Skeletal muscle tissue (tissue), 4 donors: Measurements from ENCODE around the gene OR4P4. TPM values are rescaled to one million over a fixed set of nuclear protein-coding genes. Genes with fewer than 3 reads are reported as not detected.

ENCODE experiments used
- H3K27ac ChIP-seq: one replicate; pipeline ENCODE4 v1.7.0; 2013; ENCODE audit warnings: mild to moderate bottlenecking, low read depth, low read length, inconsistent platforms
- H3K27me3 ChIP-seq, 3 donors: one replicate each; pipeline ENCODE4 v1.7.0; 2013; ENCODE audit warnings: low read length in 3 of 3; ENCODE audit not compliant: control insufficient read depth in 3 of 3, insufficient read depth in 3 of 3
- H3K36me3 ChIP-seq, 3 donors: one replicate each; pipeline ENCODE4 v1.7.0; 2013; ENCODE audit warnings: low read length in 3 of 3; ENCODE audit not compliant: control insufficient read depth in 3 of 3, insufficient read depth in 3 of 3
- H3K4me1 ChIP-seq, 3 donors: one replicate each; pipeline ENCODE4 v1.7.0; 2013; ENCODE audit warnings: low read length in 3 of 3, mild to moderate bottlenecking in 3 of 3; ENCODE audit not compliant: control insufficient read depth in 3 of 3, insufficient read depth in 3 of 3
- H3K4me3 ChIP-seq, 3 donors: one replicate each; pipeline ENCODE4 v1.7.0; 2013; ENCODE audit warnings: low read length in 3 of 3
- H3K9ac ChIP-seq, 3 donors: one replicate each; pipeline ENCODE4 v1.7.0; 2013; ENCODE audit warnings: low read length in 3 of 3, mild to moderate bottlenecking in 3 of 3, moderate library complexity in 2 of 3, low read depth in 1 of 3
- H3K9me3 ChIP-seq, 3 donors: one replicate each; pipeline ENCODE4 v1.7.0; 2013; ENCODE audit warnings: low read length in 3 of 3; ENCODE audit not compliant: control insufficient read depth in 3 of 3
- total RNA-seq: library from RNA; depleted of rRNA; stranded (reverse); fragments of >200 nt; gene quantifications from one replicate; pipeline ENCODE4 v1.2.3, GENCODE V29; 2014
- donor health status: Osteomylitis.

Gene OR4P4
- not detected for total RNA-seq

DNA sequence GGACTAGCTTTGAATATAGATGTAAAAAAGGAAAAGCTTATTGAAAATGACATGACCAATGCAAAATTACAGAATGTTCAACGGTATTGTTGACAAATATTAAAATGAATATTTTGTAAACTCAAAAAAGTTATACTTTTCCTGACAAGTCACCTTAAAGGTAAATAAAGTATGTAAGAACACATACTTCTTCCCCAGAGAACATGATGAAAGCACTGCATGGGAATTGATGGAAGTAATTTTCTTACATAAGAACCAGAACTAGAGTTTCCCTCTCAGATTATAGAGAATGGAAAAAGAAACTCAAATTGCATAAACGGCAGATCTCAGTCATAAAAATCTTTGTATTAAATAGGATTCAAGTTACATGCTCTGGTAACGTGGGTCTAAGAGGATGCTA is at the start of gene OR4P4:
OR4P4 (plus strand) TSS at position 301 of the 400 bp plus-strand sequence.
- Histone ChIP-seq H3K36me3 (no peaks in the 10 kb centered on the region), H3K9ac (no peak within 1 kb of the TSS), H3K4me1 (no peaks in the 10 kb centered on the region), H3K9me3 (no peaks in the 10 kb centered on the region), H3K27ac (no peak within 1 kb of the TSS), H3K4me3 (no peak within 1 kb of the TSS), H3K27me3 (no peaks in the 10 kb centered on the region)

GRCh38 chr11:55607545-55607944 is 27.4 kb upstream of the OR4P4 start, which contains the start of gene OR4C11:
OR4C11 (minus strand) TSS chr11:55607645; CDS start chr11:55604373, 3,272 bp downstream.
- Histone ChIP-seq H3K9ac (no peak within 1 kb of the TSS), H3K36me3 (no peaks in the 10 kb centered on the region), H3K4me1 (no peaks in the 10 kb centered on the region), H3K27me3 (no peaks in the 10 kb centered on the region), H3K27ac (no peak within 1 kb of the TSS), H3K4me3 (no peak within 1 kb of the TSS), H3K9me3 (peaks cover 0 to 2% (median 0%) of the 10 kb centered on the region in 3 donors)

DNA sequence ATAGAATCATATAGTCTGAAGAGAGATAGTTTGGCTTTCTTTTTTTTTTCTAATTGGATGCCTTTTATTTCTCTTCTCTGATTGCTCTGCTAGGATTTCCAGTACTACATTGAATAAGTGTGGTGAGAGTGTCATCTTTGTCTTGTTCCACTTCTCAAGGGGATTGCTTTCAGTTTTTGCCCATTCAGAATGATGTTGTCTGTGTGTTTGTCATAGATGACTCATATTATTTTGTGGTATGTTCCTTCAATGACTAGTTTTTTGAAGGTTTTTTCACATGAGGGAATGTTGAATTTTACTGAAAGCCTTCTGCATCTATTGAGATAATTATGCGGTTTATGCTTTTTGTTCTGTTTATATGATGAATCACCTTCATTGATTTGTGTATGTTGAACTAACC is 10.4 kb upstream of the OR4P4 start:
- Histone ChIP-seq H3K4me3 (no peak overlapping the region), H3K9me3 (peaks cover 0 to 3% (median 0%) of the 10 kb centered on the region in 3 donors)

DNA sequence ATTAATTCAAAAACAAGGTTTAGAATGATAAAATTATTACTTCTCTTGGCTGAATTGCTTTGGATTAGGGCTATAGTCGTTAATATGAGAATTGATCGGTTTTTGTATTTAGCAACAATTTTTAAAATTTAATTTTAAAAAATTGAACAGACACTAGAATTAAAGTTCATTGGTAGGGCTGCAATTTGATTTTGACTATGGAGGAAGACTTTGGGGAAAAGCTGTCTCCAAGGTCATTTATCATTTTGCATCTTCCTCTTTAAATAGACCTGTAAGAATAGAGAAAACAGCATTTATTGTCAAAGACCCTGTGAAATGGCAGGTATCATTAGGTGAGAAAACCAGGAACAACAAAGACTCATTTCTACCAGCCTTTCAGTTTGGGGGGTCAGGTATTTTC is 13.1 kb downstream of the OR4P4 start, which contains the start of gene OR4S2:
OR4S2 (plus strand) TSS at position 301 of the 400 bp plus-strand sequence. CDS start 2,577 bp downstream, outside the sequence.
- no peak within 1 kb of the TSS for H3K4me3 ChIP-seq
- H3K36me3 ChIP-seq: no peaks in the 10 kb centered on the region
- H3K27ac ChIP-seq: no peak within 1 kb of the TSS
- peaks cover 0 to 2% (median 0%) of the 10 kb centered on the region in 3 donors for H3K9me3 ChIP-seq
- no peaks in the 10 kb centered on the region for H3K27me3 ChIP-seq
- no peak within 1 kb of the TSS for H3K9ac ChIP-seq
- H3K4me1 ChIP-seq: no peaks in the 10 kb centered on the region

More for the DNA sequence above, 10.4 kb upstream of the OR4P4 start:
- Histone ChIP-seq H3K36me3 (no peaks in the 10 kb centered on the region), H3K27ac (no peak overlapping the region), H3K4me1 (no peaks in the 10 kb centered on the region), H3K9ac (no peak overlapping the region), H3K27me3 (no peaks in the 10 kb centered on the region)

GRCh38 chr11:55652560-55652959 is 17.6 kb downstream of the OR4P4 start:
- H3K9ac ChIP-seq: no peak overlapping the region
- H3K9me3 ChIP-seq: no peaks in the 10 kb centered on the region
- H3K4me1 ChIP-seq: no peaks in the 10 kb centered on the region

DNA sequence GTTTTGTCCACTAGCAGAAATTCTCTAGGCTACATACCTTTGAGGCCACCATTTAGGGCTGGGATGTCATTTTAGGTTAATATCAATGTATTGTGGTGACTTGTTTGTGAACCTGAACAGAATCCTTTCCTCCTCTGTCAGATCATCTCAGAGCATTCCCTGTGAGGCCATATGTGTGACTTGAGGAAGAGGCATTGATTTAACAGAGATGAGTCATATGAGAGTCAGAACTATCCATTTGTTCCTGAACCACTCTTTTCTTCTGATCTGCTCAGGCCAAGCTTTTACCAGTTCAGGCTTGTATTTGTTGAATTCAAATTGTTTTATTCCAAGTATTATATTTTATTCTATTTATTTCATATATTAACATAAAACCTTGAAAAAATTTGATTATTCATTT is 20.2 kb downstream of the OR4P4 start:
- Histone ChIP-seq H3K27ac (no peak overlapping the region), H3K36me3 (no peaks in the 10 kb centered on the region), H3K4me3 (no peak overlapping the region), H3K27me3 (no peaks in the 10 kb centered on the region), H3K9ac (no peak overlapping the region), H3K9me3 (no peaks in the 10 kb centered on the region), H3K4me1 (no peaks in the 10 kb centered on the region)

More at GRCh38 chr11:55652560-55652959, 17.6 kb downstream of the OR4P4 start:
- Histone ChIP-seq H3K36me3 (no peaks in the 10 kb centered on the region), H3K27me3 (no peaks in the 10 kb centered on the region), H3K27ac (no peak overlapping the region), H3K4me3 (no peak overlapping the region)

- Histone ChIP-seq H3K27ac (no peak overlapping the region), H3K9me3 (no peaks in the 10 kb centered on the region), H3K4me3 (no peak overlapping the region), H3K27me3 (no peaks in the 10 kb centered on the region), H3K36me3 (no peaks in the 10 kb centered on the region), H3K9ac (no peak overlapping the region), H3K4me1 (no peaks in the 10 kb centered on the region)
Observed at GRCh38 chr11:55658031-55658573, 23.2 kb downstream of the OR4P4 start.

DNA sequence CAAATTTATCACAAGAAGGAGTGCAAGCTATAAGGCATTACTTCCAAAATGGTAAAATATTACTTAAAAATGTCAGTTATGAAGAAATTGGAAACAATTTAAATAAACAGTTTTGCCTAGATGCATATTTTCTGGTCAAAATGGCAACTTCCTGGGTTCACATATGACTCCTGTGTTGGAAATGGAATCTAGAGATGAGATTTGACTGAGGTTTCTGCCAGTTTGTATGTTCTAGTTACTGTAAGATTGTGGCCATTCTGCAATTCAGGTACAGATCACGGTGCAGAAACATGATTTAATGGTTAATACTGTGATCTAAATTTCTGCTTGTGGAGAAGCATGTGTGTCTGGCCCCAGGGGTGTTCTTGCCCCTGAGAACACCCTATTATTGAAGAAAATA is 23.7 kb downstream of the OR4P4 start:
- H3K4me3 ChIP-seq: no peak overlapping the region
- H3K9ac ChIP-seq: no peak overlapping the region
- no peak overlapping the region for H3K27ac ChIP-seq
- no peaks in the 10 kb centered on the region for H3K4me1 ChIP-seq
- H3K36me3 ChIP-seq: no peaks in the 10 kb centered on the region
- H3K9me3 ChIP-seq: no peaks in the 10 kb centered on the region
- H3K27me3 ChIP-seq: no peaks in the 10 kb centered on the region

DNA sequence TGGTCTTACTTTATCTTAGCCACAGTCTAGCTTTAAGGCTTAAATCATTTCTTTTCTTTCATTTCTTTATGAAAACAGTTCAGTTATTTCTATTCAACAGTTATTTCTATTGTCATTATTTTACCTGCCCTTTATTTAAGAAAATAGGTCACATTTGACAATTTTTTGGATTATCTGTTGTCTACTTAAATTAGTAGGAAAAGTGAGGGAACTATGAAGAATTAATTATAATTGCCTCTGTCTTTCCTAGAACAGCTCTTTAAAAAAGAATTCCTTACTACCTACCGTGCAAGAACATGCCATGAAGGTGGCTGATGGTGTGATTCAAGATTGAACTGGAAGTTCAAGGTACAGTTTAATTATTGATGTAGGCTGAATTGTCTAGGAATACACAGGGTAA is 27.0 kb downstream of the OR4P4 start, which contains the start of gene OR4C6:
OR4C6 (plus strand) TSS at position 301 of the 400 bp plus-strand sequence. CDS start 2,966 bp downstream, outside the sequence.
- no peaks in the 10 kb centered on the region for H3K4me1 ChIP-seq
- H3K27ac ChIP-seq: no peak within 1 kb of the TSS
- H3K9me3 ChIP-seq: no peaks in the 10 kb centered on the region
- H3K9ac ChIP-seq: no peak within 1 kb of the TSS
- no peaks in the 10 kb centered on the region for H3K27me3 ChIP-seq
- H3K4me3 ChIP-seq: no peak within 1 kb of the TSS
- H3K36me3 ChIP-seq: no peaks in the 10 kb centered on the region

GRCh38 chr11:55669376-55669775 is 34.5 kb downstream of the OR4P4 start:
- H3K9me3 ChIP-seq: no peaks in the 10 kb centered on the region
- no peak overlapping the region for H3K27ac ChIP-seq
- H3K9ac ChIP-seq: no peak overlapping the region
- no peaks in the 10 kb centered on the region for H3K4me1 ChIP-seq
- H3K36me3 ChIP-seq: no peaks in the 10 kb centered on the region
- H3K4me3 ChIP-seq: no peak overlapping the region
- H3K27me3 ChIP-seq: no peaks in the 10 kb centered on the region
